Cardiac muscle cell (in vitro differentiated cells and primary cell): Measurements from ENCODE around the gene R3HDML. TPM values are rescaled to one million over a fixed set of nuclear protein-coding genes. Genes with fewer than 3 reads are reported as not detected.

ENCODE experiments used
- DNase-seq, 2 donors: peaks; one replicate each; pipeline versions ENCODE4 v3.0.0 to v3.0.0-alpha.2; 2010 to 2017; ENCODE audit warnings: low read depth in 1 of 2, low spot score in 1 of 2
- H3K27ac ChIP-seq: fragments of 200-600 bp; sonication (generic); 2 replicates; pipeline ENCODE4 v1.5.1; 2016
- H3K27me3 ChIP-seq: fragments of 200-600 bp; sonication (generic); 2 replicates; pipeline ENCODE4 v1.6.0; 2016; ENCODE audit warnings: control low read depth
- H3K36me3 ChIP-seq: fragments of 200-600 bp; sonication (generic); 2 replicates; pipeline ENCODE4 v1.5.1; 2016; ENCODE audit warnings: control low read depth
- H3K4me1 ChIP-seq: fragments of 200-600 bp; sonication (generic); 2 replicates; pipeline ENCODE4 v1.8.1; 2017; ENCODE audit warnings: low read depth, mild to moderate bottlenecking, mixed run types
- H3K4me3 ChIP-seq: fragments of 200-600 bp; sonication (generic); 2 replicates; pipeline ENCODE4 v1.5.1; 2016; ENCODE audit warnings: mild to moderate bottlenecking
- H3K9me3 ChIP-seq: fragments of 200-600 bp; sonication (generic); 2 replicates; pipeline ENCODE4 v1.5.1; 2017; ENCODE audit warnings: low read depth, mild to moderate bottlenecking, control low read depth
- CTCF ChIP-seq: IDR thresholded peaks from 2 replicates; pipeline ENCODE4 v1.5.1; 2012; ENCODE audit warnings: low read depth, mild to moderate bottlenecking, low read length
- polyA plus RNA-seq: library from polyadenylated mRNA; unstranded; fragments of >200 nt; fragmentation: Nextera tagmentation; extraction: Ambion mirVana; gene quantifications from 2 replicates; pipeline ENCODE4 v1.2.1, GENCODE V29; 2016
- total RNA-seq: library from RNA; depleted of rRNA; stranded (reverse); fragments of >200 nt; gene quantifications from 2 replicates; pipeline ENCODE4 v1.2.3, GENCODE V29; 2016

R3HDML gene
- total and polyA plus RNA-seq, 2 experiments from 2014 or later = not detected

DNA sequence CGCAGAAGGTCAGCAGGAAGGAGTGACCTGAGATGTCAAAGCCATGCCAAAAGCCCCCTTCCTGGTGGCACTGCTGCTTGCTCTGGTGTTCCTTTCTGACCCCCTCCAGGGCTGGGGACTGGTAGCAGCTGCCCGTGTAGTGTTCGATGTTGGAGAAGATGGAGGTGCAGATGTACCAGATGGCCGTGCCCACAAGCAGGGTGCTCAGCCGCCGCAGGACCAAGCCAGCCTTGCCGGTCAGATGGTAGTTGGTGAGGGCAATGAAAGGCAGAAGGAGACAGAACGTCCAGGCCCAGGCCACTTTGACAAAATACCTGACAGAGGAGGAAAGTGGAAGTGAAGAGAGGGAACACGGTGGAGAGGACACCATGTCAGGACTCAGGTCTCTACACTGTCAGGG is 29.9 kb upstream of the R3HDML start:
- H3K4me3 ChIP-seq = no peak overlapping the region
- no peaks in the 10 kb centered on the region for H3K27me3 ChIP-seq
- H3K36me3 ChIP-seq = no peaks in the 10 kb centered on the region
- H3K27ac ChIP-seq = peak overlapping the region; percentile 29
- no peak for DNase-seq
- TF ChIP-seq CTCF = no peak
- H3K4me1 ChIP-seq = peaks cover 28% of the 10 kb centered on the region
- H3K9me3 ChIP-seq = no peaks in the 10 kb centered on the region

GRCh38 chr20:44309763-44310663 is 26.8 kb upstream of the R3HDML start:
- TF ChIP-seq CTCF = no peak
- Histone ChIP-seq H3K4me1 (peaks cover 11% of the 10 kb centered on the region), H3K27ac (peak overlapping the region; percentile 85), H3K27me3 (no peaks in the 10 kb centered on the region), H3K36me3 (no peaks in the 10 kb centered on the region), H3K9me3 (no peaks in the 10 kb centered on the region), H3K4me3 (peak overlapping the region; percentile 60)
- peak; percentile 47 to 91 for DNase-seq

- Histone ChIP-seq H3K36me3 (no peaks in the 10 kb centered on the region), H3K4me3 (peak within 1 kb of the TSS; percentile 60), H3K27me3 (no peaks in the 10 kb centered on the region), H3K4me1 (peaks cover 7% of the 10 kb centered on the region), H3K27ac (peak within 1 kb of the TSS; percentile 85), H3K9me3 (no peaks in the 10 kb centered on the region)
- peak; percentile 93 for TF ChIP-seq CTCF
- DNase-seq = peak; percentile 98
Measured at GRCh38 chr20:44310664-44311639, 25.9 kb upstream of the R3HDML start, which contains the start of gene FITM2. Gene FITM2, minus strand, starts transcription at chr20:44311202. Its CDS starts 54 bp downstream, at chr20:44311148.

DNA sequence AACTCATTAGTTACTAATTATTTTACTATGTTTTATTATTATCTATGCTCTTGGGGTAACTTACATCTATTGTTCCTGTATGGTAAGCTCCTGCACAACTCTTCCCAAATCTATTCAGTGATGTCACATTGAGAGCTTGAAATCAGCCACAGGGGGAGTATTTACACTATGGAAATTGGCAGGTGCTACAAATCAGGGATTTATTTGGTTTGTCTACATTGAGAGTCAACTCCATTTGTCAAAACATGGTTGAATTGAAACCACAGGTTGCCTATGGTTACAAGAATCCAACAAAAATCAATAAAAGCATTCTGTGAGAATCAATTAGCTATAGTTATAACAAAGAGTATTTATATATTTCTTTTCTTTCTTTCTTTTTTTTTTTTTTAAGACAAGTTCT is 22.0 kb upstream of the R3HDML start:
- Histone ChIP-seq H3K9me3 (no peaks in the 10 kb centered on the region), H3K27ac (no peak overlapping the region), H3K4me3 (no peak overlapping the region), H3K4me1 (no peaks in the 10 kb centered on the region), H3K27me3 (no peaks in the 10 kb centered on the region), H3K36me3 (no peaks in the 10 kb centered on the region)
- no peak for DNase-seq
- TF ChIP-seq CTCF = no peak

DNA sequence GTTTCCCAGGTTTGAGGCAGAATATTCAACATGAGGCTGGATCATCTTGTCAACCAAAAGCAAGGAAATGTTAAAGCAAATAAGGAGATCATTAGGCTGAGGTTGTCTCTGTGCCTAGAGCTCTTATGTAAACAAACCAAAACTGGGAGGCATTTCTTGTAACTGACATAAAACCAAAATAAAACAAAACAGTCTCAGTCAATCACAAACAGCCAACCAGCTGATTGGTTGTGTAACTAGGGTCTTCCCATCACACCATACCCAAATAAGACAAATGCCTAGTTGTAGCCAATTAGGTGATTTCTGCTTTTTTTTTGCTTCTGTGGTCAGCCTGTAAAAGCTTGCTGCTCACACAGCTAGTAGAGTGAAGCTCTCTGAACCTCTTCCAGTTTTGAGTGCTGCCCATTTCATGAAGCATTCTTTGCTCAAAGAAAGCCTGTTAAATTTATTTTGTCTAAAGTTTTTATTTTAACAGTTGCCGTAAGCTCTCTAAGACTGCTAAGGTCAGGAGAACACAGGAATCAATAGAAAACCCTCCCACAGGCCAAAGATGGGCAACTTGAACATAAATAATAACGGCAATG is 16.9 kb upstream of the R3HDML start:
- no peak for TF ChIP-seq CTCF
- H3K4me1 ChIP-seq = no peaks in the 10 kb centered on the region
- no peak overlapping the region for H3K27ac ChIP-seq
- no peak for DNase-seq
- no peaks in the 10 kb centered on the region for H3K27me3 ChIP-seq
- H3K4me3 ChIP-seq = no peak overlapping the region
- H3K9me3 ChIP-seq = no peaks in the 10 kb centered on the region
- H3K36me3 ChIP-seq = no peaks in the 10 kb centered on the region
